NCI-H226 (cell line): ENCODE measurements around the gene ZNF816.
"Not testable (repeated sequence)": the region's sequence is repeated elsewhere in the genome, so short reads cannot be mapped to it uniquely, and the experiment has no call there.

Source experiments
- DNase-seq: peaks from one replicate; pipeline ENCODE4 v3.0.0-alpha.2; 2015

ZNF816 gene

GRCh38 chr19:52959613-52960295 is 2.9 kb downstream of the ZNF816 start:
- no peak for DNase-seq

- DNase-seq: no peak
Measured at GRCh38 chr19:52957591-52957990, 5.1 kb downstream of the ZNF816 start.

GRCh38 chr19:52956917-52957316 is 5.8 kb downstream of the ZNF816 start:
- no peak for DNase-seq

- no peak for DNase-seq
Measured at GRCh38 chr19:52949422-52949821, 13.3 kb downstream of the ZNF816 start.

- DNase-seq: no peak
Measured at GRCh38 chr19:52948025-52948770, 14.5 kb downstream of the ZNF816 start.

GRCh38 chr19:52946322-52947310 is 16.1 kb downstream of the ZNF816 start:
- DNase-seq: peak; percentile 22

GRCh38 chr19:52945652-52946321 is 16.9 kb downstream of the ZNF816 start:
- DNase-seq: no peak

- DNase-seq: not testable (repeated sequence)
Measured at GRCh38 chr19:52944703-52945493, 17.8 kb downstream of the ZNF816 start.

- DNase-seq: no peak
Measured at GRCh38 chr19:52943884-52944643, 18.6 kb downstream of the ZNF816 start.

- DNase-seq: no peak
Measured at GRCh38 chr19:52943134-52943883, 19.4 kb downstream of the ZNF816 start.

- DNase-seq: peak; percentile 76
Measured at GRCh38 chr19:52942386-52943133, 20.1 kb downstream of the ZNF816 start.

GRCh38 chr19:52941941-52942385 is 20.7 kb downstream of the ZNF816 start:
- no peak for DNase-seq

- not testable (repeated sequence) for DNase-seq
Measured at GRCh38 chr19:52941523-52941922, 21.2 kb downstream of the ZNF816 start.

GRCh38 chr19:52940905-52941304 is 21.8 kb downstream of the ZNF816 start:
- DNase-seq: not testable (repeated sequence)

- DNase-seq: no peak
Measured at GRCh38 chr19:52938761-52939160, 23.9 kb downstream of the ZNF816 start.

- no peak for DNase-seq
Measured at GRCh38 chr19:52936954-52937325, 25.7 kb downstream of the ZNF816 start.

- no peak for DNase-seq
Measured at GRCh38 chr19:52936151-52936953, 26.3 kb downstream of the ZNF816 start.

- peak; percentile 59 for DNase-seq
Measured at GRCh38 chr19:52935434-52935833, 27.2 kb downstream of the ZNF816 start.
